ENCODE measurements around the gene AMMECR1L.
A peak's percentile ranks its signal among the peaks of the same experiment; 100 is the strongest.
"Not testable (repeated sequence)": the region's sequence is repeated elsewhere in the genome, so short reads cannot be mapped to it uniquely, and the experiment has no call there.

Gene AMMECR1L

DNA sequence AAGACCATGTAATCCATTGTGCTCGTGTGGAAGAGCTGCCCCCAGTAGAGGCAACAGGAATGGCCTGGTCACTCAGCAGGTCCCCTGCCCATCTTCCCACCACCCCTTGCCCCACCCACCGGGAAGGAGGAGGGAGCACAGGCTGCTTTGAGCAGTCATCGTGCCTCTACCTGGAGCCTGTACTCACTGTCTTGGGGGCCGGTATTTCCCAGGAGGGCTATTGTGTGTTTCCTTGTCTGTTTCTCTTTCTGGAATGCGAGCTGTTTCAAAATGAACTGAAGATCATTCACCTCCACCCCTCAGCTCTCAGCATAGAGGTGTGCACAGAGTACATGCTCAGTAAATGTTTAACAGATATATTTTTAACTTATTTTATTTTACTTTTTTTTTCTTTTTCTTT lies 7.7 kb upstream of the AMMECR1L start:
- no peak for DNase-seq (ENCODE audit: low read depth)
- no peak overlapping the region for H3K4me3 ChIP-seq (ENCODE audit: low read depth, low read length)
- TF ChIP-seq, protein P1, sequence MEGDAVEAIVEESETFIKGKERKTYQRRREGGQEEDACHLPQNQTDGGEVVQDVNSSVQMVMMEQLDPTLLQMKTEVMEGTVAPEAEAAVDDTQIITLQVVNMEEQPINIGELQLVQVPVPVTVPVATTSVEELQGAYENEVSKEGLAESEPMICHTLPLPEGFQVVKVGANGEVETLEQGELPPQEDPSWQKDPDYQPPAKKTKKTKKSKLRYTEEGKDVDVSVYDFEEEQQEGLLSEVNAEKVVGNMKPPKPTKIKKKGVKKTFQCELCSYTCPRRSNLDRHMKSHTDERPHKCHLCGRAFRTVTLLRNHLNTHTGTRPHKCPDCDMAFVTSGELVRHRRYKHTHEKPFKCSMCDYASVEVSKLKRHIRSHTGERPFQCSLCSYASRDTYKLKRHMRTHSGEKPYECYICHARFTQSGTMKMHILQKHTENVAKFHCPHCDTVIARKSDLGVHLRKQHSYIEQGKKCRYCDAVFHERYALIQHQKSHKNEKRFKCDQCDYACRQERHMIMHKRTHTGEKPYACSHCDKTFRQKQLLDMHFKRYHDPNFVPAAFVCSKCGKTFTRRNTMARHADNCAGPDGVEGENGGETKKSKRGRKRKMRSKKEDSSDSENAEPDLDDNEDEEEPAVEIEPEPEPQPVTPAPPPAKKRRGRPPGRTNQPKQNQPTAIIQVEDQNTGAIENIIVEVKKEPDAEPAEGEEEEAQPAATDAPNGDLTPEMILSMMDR (IDR thresholded peaks at IDR 0.05; ENCODE audit: insufficient read depth, low read depth, low read length, missing control alignments), result no peak

DNA sequence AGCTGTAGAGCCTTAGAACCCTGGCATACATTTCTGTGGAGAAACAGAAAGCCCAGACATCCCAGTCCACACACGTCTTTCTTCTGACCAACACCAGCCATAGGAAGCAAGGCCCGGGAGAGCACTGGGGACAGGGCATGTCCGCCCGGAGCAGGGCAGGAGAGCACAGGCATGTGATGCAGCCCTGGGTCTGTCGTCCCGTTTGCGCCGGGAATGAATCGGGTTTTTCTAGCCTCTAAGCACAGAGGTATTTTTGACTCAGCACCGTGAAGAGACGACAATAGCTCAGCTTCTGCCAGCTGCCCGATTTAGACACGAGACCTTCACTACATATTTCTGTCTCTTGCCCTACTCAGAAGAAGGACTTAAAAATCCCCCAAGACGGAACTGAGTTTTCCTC lies 7.3 kb upstream of the AMMECR1L start:
- peak; percentile 46 for DNase-seq (ENCODE audit: low read depth)
- TF ChIP-seq, protein P1 (IDR thresholded peaks at IDR 0.05; ENCODE audit: insufficient read depth, low read depth, low read length, missing control alignments), result no peak
- no peak overlapping the region for H3K4me3 ChIP-seq (ENCODE audit: low read depth, low read length)

DNA sequence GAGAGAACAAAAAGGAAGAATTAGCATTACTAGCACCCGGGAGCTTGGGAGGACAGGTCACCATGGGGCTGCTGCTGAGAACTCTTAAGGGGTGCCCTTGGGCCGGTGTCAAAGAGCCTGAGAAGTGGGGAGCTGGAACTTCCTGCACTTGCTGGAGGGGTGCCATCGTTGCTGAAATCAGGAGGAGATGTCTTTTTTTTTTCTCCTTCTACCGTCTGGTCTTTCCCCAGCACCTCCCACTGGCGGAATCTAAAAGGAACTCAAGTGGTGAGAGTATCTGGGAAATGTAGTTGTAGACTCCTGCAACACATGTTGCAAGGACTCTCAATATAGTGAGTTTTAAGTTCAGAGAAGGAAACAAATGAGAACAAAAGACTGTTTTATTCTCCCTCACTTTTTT lies 6.1 kb upstream of the AMMECR1L start:
- DNase-seq (ENCODE audit: low read depth), result no peak
- TF ChIP-seq, protein P1 (IDR thresholded peaks at IDR 0.05; ENCODE audit: insufficient read depth, low read depth, low read length, missing control alignments), result no peak
- no peak overlapping the region for H3K4me3 ChIP-seq (ENCODE audit: low read depth, low read length)

DNA sequence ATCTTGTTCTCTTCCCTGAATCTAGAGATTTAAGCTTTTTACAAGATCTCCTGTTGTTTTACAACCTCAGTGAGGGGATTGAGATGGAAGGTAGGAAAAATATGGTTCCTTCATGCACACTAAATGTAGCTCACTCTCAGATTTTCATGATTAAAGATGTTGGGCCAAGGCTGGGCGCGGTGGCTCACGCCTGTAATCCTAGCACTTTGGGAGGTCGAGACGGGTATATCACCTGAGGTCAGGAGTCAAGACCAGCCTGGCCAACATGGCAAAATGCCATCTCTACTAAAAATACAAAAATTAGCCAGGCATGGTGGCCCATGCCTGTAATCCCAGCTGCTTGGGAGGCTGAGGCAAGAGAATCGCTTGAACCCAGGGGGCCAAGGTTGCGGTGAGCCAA lies 5.0 kb upstream of the AMMECR1L start:
- not testable (repeated sequence) for H3K4me3 ChIP-seq (ENCODE audit: low read depth, low read length); DNase-seq (ENCODE audit: low read depth)

DNA sequence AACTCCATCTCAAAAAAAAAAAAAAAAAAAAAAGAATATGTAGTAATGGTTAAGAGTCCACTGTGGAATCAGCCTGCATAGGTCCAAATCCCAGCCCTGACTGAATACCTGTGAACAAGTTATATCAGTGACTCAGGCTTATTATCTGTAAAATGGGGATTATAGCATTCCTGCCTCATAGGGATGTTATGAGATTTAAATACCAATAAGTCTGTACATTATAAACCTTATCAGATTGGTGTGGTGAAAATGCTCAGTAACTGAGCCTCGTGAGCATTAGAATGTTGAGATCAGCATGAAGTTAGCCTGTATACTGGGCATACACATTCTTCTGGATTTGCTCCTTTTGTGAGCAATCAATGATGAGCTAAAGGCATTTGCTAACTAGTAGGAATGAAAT lies 3.0 kb upstream of the AMMECR1L start:
- H3K4me3 ChIP-seq (ENCODE audit: low read depth, low read length), result no peak overlapping the region
- TF ChIP-seq, protein P1 (IDR thresholded peaks at IDR 0.05; ENCODE audit: insufficient read depth, low read depth, low read length, missing control alignments), result no peak
- no peak for DNase-seq (ENCODE audit: low read depth)

DNA sequence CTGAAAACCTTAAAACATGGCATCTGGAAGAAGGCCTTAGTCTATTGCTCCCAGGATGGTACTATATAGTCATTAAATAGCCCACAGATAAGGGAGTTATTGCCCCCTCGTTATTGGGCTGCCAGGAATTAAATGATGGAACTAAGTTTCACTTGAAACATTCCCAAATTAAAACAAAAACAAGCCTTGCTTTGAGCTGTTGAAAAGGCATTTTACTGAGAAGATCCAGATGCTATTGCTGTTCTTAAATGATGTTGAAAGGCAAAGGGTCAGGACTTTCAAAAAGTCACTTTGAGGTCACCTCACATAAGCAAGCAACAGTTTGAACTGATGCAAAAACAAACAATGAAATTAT lies 2.0 kb upstream of the AMMECR1L start:
- TF ChIP-seq, protein P1 (IDR thresholded peaks at IDR 0.05; ENCODE audit: insufficient read depth, low read depth, low read length, missing control alignments), result no peak
- no peak for DNase-seq (ENCODE audit: low read depth)
- no peak overlapping the region; the same call in 1 of the 2 replicates for H3K4me3 ChIP-seq (ENCODE audit: low read depth, low read length)

DNA sequence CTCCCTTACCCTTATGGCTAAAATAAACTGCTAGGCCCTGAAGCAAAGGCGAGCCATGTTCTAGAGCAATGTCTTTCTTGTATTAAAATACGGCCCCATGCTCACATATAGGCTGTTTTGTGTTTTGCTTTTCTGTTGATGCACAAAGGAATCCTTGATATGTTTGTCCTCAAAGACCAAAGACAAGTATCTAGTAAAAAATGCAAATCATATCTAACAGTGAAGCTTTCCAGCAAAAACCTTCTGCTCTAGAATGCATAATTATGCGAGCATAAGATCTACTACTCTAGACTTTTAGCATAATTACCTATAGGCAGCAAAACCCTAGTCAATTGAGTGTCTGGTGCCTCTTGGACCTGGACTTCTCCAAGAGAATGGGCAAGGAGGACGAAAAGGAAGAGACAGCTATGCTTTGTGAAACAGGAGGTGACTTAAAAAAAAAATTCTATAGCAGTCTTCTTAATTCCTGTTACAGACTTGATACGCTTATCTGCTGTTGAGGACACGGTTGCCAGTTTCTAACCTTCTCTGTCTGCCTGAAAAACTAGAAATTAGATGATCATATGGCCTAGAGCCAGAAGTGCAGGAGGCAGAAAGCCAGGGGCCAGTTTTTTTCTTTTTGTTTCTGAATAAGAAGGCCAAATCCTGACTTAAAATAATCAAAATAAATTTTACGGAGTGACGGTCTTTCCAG lies 1.5 kb upstream of the AMMECR1L start:
- TF ChIP-seq, protein P1 (IDR thresholded peaks at IDR 0.05; ENCODE audit: insufficient read depth, low read depth, low read length, missing control alignments), result no peak

DNA sequence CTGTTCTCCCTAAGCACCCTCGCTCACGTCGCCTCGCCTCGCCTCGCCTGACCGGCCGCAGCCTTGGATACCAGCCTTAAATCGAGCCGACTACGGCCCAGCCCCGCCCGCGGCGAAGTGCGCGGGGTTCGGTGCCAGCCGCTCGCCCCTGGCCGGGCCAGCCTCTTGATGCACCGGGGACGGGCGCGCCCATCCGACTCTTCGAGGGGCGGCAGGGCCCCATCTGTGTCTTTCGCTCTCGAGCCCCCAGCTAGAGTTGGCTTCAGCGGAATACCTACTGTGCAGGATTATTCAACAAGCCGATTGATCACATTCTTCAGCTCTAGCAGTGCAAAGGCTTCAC lies 808 bp upstream of the AMMECR1L start:
- peak overlapping the region; percentile 64 for H3K4me3 ChIP-seq (ENCODE audit: low read depth, low read length)
- not testable (repeated sequence) for DNase-seq (ENCODE audit: low read depth)

More for the DNA sequence above, 1.5 kb upstream of the AMMECR1L start:
- H3K4me3 ChIP-seq (ENCODE audit: low read depth, low read length), result peak overlapping the region; percentile 64
- no peak for DNase-seq (ENCODE audit: low read depth)

DNA sequence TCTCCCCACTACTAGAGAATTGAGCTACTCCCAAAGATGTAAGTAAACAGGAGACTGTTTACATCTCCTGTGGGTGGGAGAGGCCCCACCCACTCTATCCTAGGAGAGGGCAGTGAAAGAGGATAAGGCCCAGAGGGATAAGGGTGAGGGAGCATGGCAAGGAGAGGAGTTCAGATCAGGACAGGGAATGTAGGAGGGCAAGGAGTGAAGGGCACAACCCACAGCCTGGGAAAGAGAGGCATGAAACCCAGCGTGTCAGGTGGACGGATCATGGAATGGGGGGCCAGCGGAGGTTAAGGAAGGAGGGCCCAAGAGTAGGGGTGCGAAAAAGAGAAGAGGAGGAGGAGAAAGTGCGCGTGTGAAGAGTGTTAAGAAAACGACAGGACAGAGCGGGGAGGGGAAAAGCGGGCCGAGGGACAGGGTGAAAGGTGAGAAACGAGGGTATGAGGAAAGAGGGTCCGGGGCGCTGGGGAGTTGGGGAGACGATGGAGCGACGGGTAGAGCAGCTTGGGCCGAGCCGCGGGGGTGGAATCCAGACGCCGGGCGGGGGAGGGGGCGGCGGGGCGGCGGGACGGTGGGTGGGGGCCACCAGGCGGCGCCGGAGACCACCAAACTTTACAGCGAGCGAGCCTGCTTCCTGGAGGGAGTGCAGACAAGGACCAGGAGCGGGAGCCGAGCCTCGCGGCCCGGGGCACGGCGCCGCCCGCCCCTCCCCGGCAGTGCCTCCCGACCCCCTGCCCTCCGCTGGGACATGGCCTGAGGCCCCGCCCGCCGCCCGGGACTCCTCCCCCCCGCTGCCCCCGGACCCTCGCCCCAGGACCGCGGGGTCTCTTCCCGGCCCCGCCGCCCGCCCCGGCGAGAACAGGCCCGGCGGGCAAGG lies 655 bp downstream of the AMMECR1L start:
- peak; percentile 31 for DNase-seq (ENCODE audit: low read depth)
- peak overlapping the region; percentile 71 for H3K4me3 ChIP-seq (ENCODE audit: low read depth, low read length)
